ENCODE measurements around the gene ADAM20.
A peak's percentile ranks its signal among the peaks of the same experiment; 100 is the strongest.
"Not testable (repeated sequence)": the region's sequence is repeated elsewhere in the genome, so short reads cannot be mapped to it uniquely, and the experiment has no call there.

The ADAM20 gene

GRCh38 chr14:70534904-70535303 is at the start of gene ADAM20:
ADAM20 (minus strand) TSS chr14:70535004; CDS start chr14:70524757, 10,247 bp downstream.
- no peak for DNase-seq (ENCODE audit: low read depth)

- no peak for DNase-seq (ENCODE audit: low read depth)
These were observed 42.1 kb upstream of the ADAM20 start for GRCh38 chr14:70576891-70577290.

- no peak for DNase-seq (ENCODE audit: low read depth)
These were observed 38.2 kb upstream of the ADAM20 start for GRCh38 chr14:70573050-70573449.

- no peak for DNase-seq (ENCODE audit: low read depth)
These were observed 36.3 kb upstream of the ADAM20 start for GRCh38 chr14:70571139-70571538.

GRCh38 chr14:70567791-70568190 is 33.0 kb upstream of the ADAM20 start:
- DNase-seq (ENCODE audit: low read depth) = peak; percentile 43

GRCh38 chr14:70563869-70564268 is 29.1 kb upstream of the ADAM20 start:
- DNase-seq (ENCODE audit: low read depth) = no peak

- no peak for DNase-seq (ENCODE audit: low read depth)
These were observed 28.6 kb upstream of the ADAM20 start for GRCh38 chr14:70563417-70563816.

- DNase-seq (ENCODE audit: low read depth) = no peak
These were observed 23.6 kb upstream of the ADAM20 start for GRCh38 chr14:70558356-70558755.

- peak; percentile 16 for DNase-seq (ENCODE audit: low read depth)
These were observed 21.1 kb upstream of the ADAM20 start for GRCh38 chr14:70555890-70556289.

- DNase-seq (ENCODE audit: low read depth) = no peak
These were observed 3.3 kb upstream of the ADAM20 start for GRCh38 chr14:70538087-70538486.

- no peak for DNase-seq (ENCODE audit: low read depth)
These were observed 2.0 kb upstream of the ADAM20 start for GRCh38 chr14:70536830-70537229.

GRCh38 chr14:70530417-70530816 is 4.4 kb downstream of the ADAM20 start:
- DNase-seq (ENCODE audit: low read depth) = no peak

- no peak for DNase-seq (ENCODE audit: low read depth)
These were observed 7.2 kb downstream of the ADAM20 start for GRCh38 chr14:70527501-70528105.

GRCh38 chr14:70525691-70526090 is 9.1 kb downstream of the ADAM20 start:
- no peak for DNase-seq (ENCODE audit: low read depth)

- DNase-seq (ENCODE audit: low read depth) = peak; percentile 44
These were observed 19.0 kb downstream of the ADAM20 start for GRCh38 chr14:70515811-70516210.

- DNase-seq (ENCODE audit: low read depth) = no peak
These were observed 20.4 kb downstream of the ADAM20 start for GRCh38 chr14:70514168-70515069.

- DNase-seq (ENCODE audit: low read depth) = no peak
These were observed 36.6 kb downstream of the ADAM20 start for GRCh38 chr14:70498191-70498590.

- no peak for DNase-seq (ENCODE audit: low read depth)
These were observed 45.1 kb downstream of the ADAM20 start for GRCh38 chr14:70489579-70490200.

GRCh38 chr14:70477356-70478105 is 57.3 kb downstream of the ADAM20 start:
- not testable (repeated sequence) for DNase-seq (ENCODE audit: low read depth)

- not testable (repeated sequence) for DNase-seq (ENCODE audit: low read depth)
These were observed 59.3 kb downstream of the ADAM20 start for GRCh38 chr14:70475459-70475858.

GRCh38 chr14:70473825-70474224 is 61.0 kb downstream of the ADAM20 start:
- DNase-seq (ENCODE audit: low read depth) = no peak

Measured in EH (cell line).